Islet of Langerhans (tissue), 1 donor: ENCODE data around the gene USP17L24.
"Not testable (repeated sequence)": the region's sequence is repeated elsewhere in the genome, so short reads cannot be mapped to it uniquely, and the experiment has no call there.

Source experiments
- FAIRE-seq: peaks from one replicate; lab custom pipeline; 2011; peaks lifted over from hg19 to GRCh38; lab: Jason Lieb, UNC

Gene USP17L24

GRCh38 chr4:9324865-9325264, at the start of gene USP17L24:
Gene USP17L24 (plus strand): TSS chr4:9325165. CDS start chr4:9325165, 0 bp downstream.
- FAIRE-seq, result not testable (repeated sequence)

GRCh38 chr4:9324191-9324590, 774 bp upstream of the USP17L24 start:
- not testable (repeated sequence) for FAIRE-seq

GRCh38 chr4:9329611-9330010, 4.6 kb downstream of the USP17L24 start, which contains the start of gene USP17L25:
Gene USP17L25 (plus strand): TSS chr4:9329911. CDS start chr4:9329911, 0 bp downstream.
- not testable (repeated sequence) for FAIRE-seq

GRCh38 chr4:9334358-9334757, 9.4 kb downstream of the USP17L24 start, which contains the start of gene USP17L26:
Gene USP17L26 (plus strand): TSS chr4:9334658. CDS start chr4:9334658, 0 bp downstream.
- not testable (repeated sequence) for FAIRE-seq

- not testable (repeated sequence) for FAIRE-seq
These were observed 14.1 kb downstream of the USP17L24 start, which contains the start of gene USP17L5 for GRCh38 chr4:9339103-9339502. Gene USP17L5 (plus strand): TSS chr4:9339403. CDS start chr4:9339403, 0 bp downstream.

- not testable (repeated sequence) for FAIRE-seq
These were observed 18.9 kb downstream of the USP17L24 start, which contains the start of gene USP17L27 for GRCh38 chr4:9343848-9344247. Gene USP17L27 (plus strand): TSS chr4:9344148. CDS start chr4:9344148, 0 bp downstream.

GRCh38 chr4:9348593-9348992, 23.6 kb downstream of the USP17L24 start, which contains the start of gene USP17L28:
Gene USP17L28 (plus strand): TSS chr4:9348893. CDS start chr4:9348893, 0 bp downstream.
- not testable (repeated sequence) for FAIRE-seq

- not testable (repeated sequence) for FAIRE-seq
These were observed 25.9 kb downstream of the USP17L24 start for GRCh38 chr4:9350866-9351265.

GRCh38 chr4:9353338-9353737, 28.4 kb downstream of the USP17L24 start, which contains the start of gene USP17L29:
Gene USP17L29 (plus strand): TSS chr4:9353638. CDS start chr4:9353638, 0 bp downstream.
- not testable (repeated sequence) for FAIRE-seq

GRCh38 chr4:9362829-9363228, 37.9 kb downstream of the USP17L24 start, which contains the start of gene USP17L30:
Gene USP17L30 (plus strand): TSS chr4:9363129. CDS start chr4:9363129, 0 bp downstream.
- FAIRE-seq, result not testable (repeated sequence)
